Hepatocyte (in vitro differentiated cells): ENCODE measurements around the gene ELFN1. TPM values are rescaled to one million over a fixed set of nuclear protein-coding genes. Genes with fewer than 3 reads are reported as not detected.

ENCODE experiments used
- DNase-seq: peaks from one replicate; pipeline ENCODE4 v3.0.0-alpha.2; 2016; ENCODE audit warnings: low spot score
- H2AFZ ChIP-seq: fragments of 200-600 bp; sonication (generic); 2 replicates; pipeline ENCODE4 v1.6.0; 2016; ENCODE audit warnings: antibody characterized with exemption, mild to moderate bottlenecking
- H3K27ac ChIP-seq: fragments of 200-600 bp; sonication (generic); 2 replicates; pipeline ENCODE4 v1.5.1; 2016; ENCODE audit warnings: mild to moderate bottlenecking
- H3K27me3 ChIP-seq: fragments of 200-600 bp; sonication (generic); 2 replicates; pipeline ENCODE4 v1.6.1; 2016
- H3K36me3 ChIP-seq: fragments of 200-600 bp; sonication (generic); replicated peaks from 2 replicates; pipeline ENCODE4 v1.5.1; 2016; ENCODE audit warnings: low read depth; ENCODE audit not compliant: insufficient read depth
- H3K4me1 ChIP-seq: fragments of 200-600 bp; sonication (generic); 2 replicates; pipeline ENCODE4 v1.5.1; 2016; ENCODE audit warnings: mild to moderate bottlenecking, moderate library complexity; ENCODE audit not compliant: insufficient read depth
- H3K4me2 ChIP-seq: fragments of 200-600 bp; sonication (generic); 2 replicates; pipeline ENCODE4 v1.6.0; 2016
- H3K4me3 ChIP-seq: fragments of 200-600 bp; sonication (generic); 2 replicates; pipeline ENCODE4 v1.5.1; 2016; ENCODE audit warnings: mild to moderate bottlenecking
- H3K79me2 ChIP-seq: fragments of 200-600 bp; sonication (generic); 2 replicates; pipeline ENCODE4 v1.6.0; 2017; ENCODE audit warnings: mild to moderate bottlenecking
- H3K9me2 ChIP-seq: fragments of 200-600 bp; sonication (generic); replicated peaks from 2 replicates; pipeline ENCODE4 v1.6.0; 2017; ENCODE audit warnings: mild to moderate bottlenecking; ENCODE audit not compliant: insufficient read depth
- H3K9me3 ChIP-seq: fragments of 200-600 bp; sonication (generic); 2 replicates; pipeline ENCODE4 v1.5.1; 2016; ENCODE audit warnings: low read depth, mild to moderate bottlenecking
- H4K20me1 ChIP-seq: fragments of 200-600 bp; sonication (generic); 2 replicates; pipeline ENCODE4 v1.6.0; 2016; ENCODE audit warnings: mild to moderate bottlenecking; ENCODE audit not compliant: insufficient read depth, poor library complexity, severe bottlenecking
- EZH2 ChIP-seq: fragments of 200-600 bp; sonication (generic); IDR thresholded peaks from 2 replicates; pipeline ENCODE4 v1.6.1; 2016; ENCODE audit warnings: antibody characterized with exemption, mild to moderate bottlenecking, borderline replicate concordance
- EZH2phosphoT487 ChIP-seq: fragments of 200-600 bp; sonication (generic); IDR thresholded peaks from one replicate; pipeline ENCODE4 v1.6.1; 2018; ENCODE audit warnings: antibody characterized with exemption, mild to moderate bottlenecking, low read depth, moderate library complexity; ENCODE audit not compliant: unreplicated experiment, severe bottlenecking
- WGBS: methylation state at CpG from one replicate; pipeline ENCODE4 v1.1.6; 2016; ENCODE audit warnings: low lambda C conversion rate; ENCODE audit errors: missing lambda C conversion rate; 5-methylcytosine and 5-hydroxymethylcytosine counted together
- polyA plus RNA-seq: library from polyadenylated mRNA; unstranded; fragments of >200 nt; fragmentation: Nextera tagmentation; extraction: Ambion mirVana; gene quantifications from 2 replicates; pipeline ENCODE4 v1.2.1, GENCODE V29; 2016
- total RNA-seq: library from RNA; depleted of rRNA; stranded (reverse); fragments of >200 nt; gene quantifications from 2 replicates; pipeline ENCODE4 v1.2.3, GENCODE V29; 2014
- TF ChIP-seq, protein P1 (sequence below): fragments of 200-600 bp; sonication (generic); IDR thresholded peaks from 2 replicates; pipeline ENCODE4 v1.5.1; 2016; ENCODE audit warnings: antibody characterized with exemption, mild to moderate bottlenecking; ENCODE audit not compliant: poor library complexity

Gene ELFN1
- total and polyA plus RNA-seq, 2 experiments from 2014 or later, result 3.6 to 5.5 TPM

DNA sequence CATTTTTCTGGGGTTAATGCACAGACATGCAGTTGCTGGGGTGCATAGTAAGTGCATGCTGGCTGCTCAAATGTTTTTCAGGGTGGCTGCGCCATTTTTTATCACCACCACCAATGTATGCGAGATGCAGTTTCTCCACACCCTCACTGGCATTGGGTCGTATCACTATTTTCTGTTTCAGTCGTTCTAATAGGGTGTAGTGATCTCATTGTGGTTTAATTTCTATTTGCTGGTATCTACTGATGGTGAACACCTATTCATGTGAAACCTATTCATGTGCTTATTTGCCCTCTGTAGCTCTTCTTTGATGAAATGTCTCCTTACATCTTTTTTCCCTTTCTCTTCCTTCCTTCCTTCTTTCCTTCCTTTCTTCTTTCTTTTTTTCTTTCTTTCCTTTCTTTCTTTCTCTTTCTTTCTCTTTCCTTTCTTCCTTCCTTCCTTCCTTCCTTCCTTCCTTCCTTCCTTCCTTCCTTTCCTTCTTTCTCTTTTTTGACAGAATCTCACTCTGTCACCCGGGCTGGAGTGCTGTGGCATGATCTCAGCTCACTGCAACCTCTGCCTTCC is 84.3 kb downstream of the ELFN1 start:
- H3K9me3 ChIP-seq, result no peaks in the 10 kb centered on the region
- no peaks in the 10 kb centered on the region for H3K9me2 ChIP-seq
- H3K4me2 ChIP-seq, result no peak overlapping the region
- H3K4me1 ChIP-seq, result no peaks in the 10 kb centered on the region
- H4K20me1 ChIP-seq, result no peaks in the 10 kb centered on the region
- peaks cover 5% of the 10 kb centered on the region for H3K27me3 ChIP-seq
- WGBS, result 92% methylated on average over 5 of the region's 5 CpGs
- no peak overlapping the region for H3K4me3 ChIP-seq
- DNase-seq, result no peak
- H3K36me3 ChIP-seq, result no peaks in the 10 kb centered on the region
- TF ChIP-seq EZH2, result no peak
- TF ChIP-seq, protein P1, sequence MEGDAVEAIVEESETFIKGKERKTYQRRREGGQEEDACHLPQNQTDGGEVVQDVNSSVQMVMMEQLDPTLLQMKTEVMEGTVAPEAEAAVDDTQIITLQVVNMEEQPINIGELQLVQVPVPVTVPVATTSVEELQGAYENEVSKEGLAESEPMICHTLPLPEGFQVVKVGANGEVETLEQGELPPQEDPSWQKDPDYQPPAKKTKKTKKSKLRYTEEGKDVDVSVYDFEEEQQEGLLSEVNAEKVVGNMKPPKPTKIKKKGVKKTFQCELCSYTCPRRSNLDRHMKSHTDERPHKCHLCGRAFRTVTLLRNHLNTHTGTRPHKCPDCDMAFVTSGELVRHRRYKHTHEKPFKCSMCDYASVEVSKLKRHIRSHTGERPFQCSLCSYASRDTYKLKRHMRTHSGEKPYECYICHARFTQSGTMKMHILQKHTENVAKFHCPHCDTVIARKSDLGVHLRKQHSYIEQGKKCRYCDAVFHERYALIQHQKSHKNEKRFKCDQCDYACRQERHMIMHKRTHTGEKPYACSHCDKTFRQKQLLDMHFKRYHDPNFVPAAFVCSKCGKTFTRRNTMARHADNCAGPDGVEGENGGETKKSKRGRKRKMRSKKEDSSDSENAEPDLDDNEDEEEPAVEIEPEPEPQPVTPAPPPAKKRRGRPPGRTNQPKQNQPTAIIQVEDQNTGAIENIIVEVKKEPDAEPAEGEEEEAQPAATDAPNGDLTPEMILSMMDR, result no peak
- TF ChIP-seq EZH2phosphoT487, result no peak
- no peak overlapping the region for H3K27ac ChIP-seq
- H2AFZ ChIP-seq, result no peak overlapping the region
- H3K79me2 ChIP-seq, result no peaks in the 10 kb centered on the region

DNA sequence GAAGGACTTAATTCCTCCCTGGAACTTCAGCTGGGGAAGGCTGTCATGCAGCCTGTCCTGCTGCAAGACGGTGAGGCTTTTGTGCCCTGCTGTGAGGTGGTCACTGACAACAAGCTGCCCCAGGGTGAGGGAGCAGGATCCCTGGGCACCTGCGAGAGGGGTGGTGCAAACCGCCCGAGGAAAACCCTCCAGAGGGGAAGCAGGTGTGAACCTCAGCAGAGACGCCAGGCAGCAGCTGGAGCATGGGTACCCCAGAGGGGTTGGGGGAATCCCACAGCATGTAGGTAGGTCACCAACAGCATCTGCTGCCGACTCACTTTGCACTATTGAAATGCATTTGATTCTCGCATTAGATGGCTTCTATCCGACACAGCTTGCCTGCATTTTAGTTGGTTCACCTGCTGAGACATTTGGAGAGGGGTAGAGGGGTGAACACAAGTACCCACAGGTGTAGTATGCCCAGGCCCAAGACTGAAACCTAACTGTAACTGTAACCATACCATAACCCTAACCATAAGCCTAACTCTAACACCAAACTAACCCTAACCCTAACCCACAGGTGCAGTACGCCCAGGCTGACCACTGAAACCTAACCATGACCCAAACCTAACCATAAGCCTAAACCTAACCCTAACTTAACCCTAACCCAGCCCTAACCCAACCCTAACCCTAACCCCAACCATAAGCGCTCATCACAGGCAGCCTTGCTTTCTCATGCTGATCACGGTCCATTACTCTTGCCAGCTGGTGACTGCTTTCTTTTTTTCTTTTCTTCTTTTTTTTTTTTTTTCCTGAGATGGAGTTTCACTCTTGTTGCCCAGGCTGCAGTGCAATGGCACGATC is 85.9 kb downstream of the ELFN1 start:
- no peaks in the 10 kb centered on the region for H3K36me3 ChIP-seq
- WGBS, result 66% methylated on average over 12 of the region's 12 CpGs

DNA sequence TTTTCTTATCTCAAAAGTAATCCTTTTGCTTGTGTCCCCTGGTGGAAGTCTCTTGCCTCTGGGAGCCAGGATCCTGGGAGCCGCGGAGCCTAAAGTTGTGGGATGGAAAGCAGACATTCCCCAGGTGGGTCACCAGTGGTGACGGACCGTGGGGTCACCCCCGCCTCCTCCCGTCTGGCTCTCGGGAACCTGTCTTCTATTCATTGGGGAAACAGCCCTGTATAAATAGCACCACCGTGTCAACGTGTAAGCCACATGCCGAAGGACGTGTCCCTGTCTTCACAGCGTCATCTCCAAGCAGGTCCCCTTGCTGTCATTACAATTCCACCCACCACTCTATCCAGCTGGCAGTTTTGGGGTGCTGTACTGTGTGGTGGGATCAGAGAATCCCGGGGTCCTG is 87.5 kb downstream of the ELFN1 start:
- H3K27ac ChIP-seq, result no peak overlapping the region
- H3K27me3 ChIP-seq, result peaks cover 5% of the 10 kb centered on the region
- H3K4me3 ChIP-seq, result no peak overlapping the region
- H3K9me3 ChIP-seq, result no peaks in the 10 kb centered on the region
- DNase-seq, result no peak
- TF ChIP-seq EZH2phosphoT487 (no peak), EZH2 (no peak)
- TF ChIP-seq, protein P1, result no peak
- H3K4me2 ChIP-seq, result no peak overlapping the region
- H3K36me3 ChIP-seq, result no peaks in the 10 kb centered on the region
- H3K79me2 ChIP-seq, result no peaks in the 10 kb centered on the region
- WGBS, result 69% methylated on average over 13 of the region's 13 CpGs
- no peaks in the 10 kb centered on the region for H3K9me2 ChIP-seq
- H2AFZ ChIP-seq, result no peak overlapping the region
- H3K4me1 ChIP-seq, result no peaks in the 10 kb centered on the region
- no peaks in the 10 kb centered on the region for H4K20me1 ChIP-seq

More for the DNA sequence above, 85.9 kb downstream of the ELFN1 start:
- Histone ChIP-seq H3K79me2 (no peaks in the 10 kb centered on the region), H2AFZ (no peak overlapping the region), H3K9me3 (no peaks in the 10 kb centered on the region), H3K4me1 (no peaks in the 10 kb centered on the region), H3K9me2 (no peaks in the 10 kb centered on the region), H4K20me1 (no peaks in the 10 kb centered on the region), H3K4me3 (no peak overlapping the region), H3K4me2 (no peak overlapping the region), H3K27me3 (peaks cover 5% of the 10 kb centered on the region), H3K27ac (no peak overlapping the region)
- TF ChIP-seq EZH2 (no peak), EZH2phosphoT487 (no peak)
- TF ChIP-seq, protein P1, result no peak
- no peak for DNase-seq
